Neural cell (in vitro differentiated cells): ENCODE measurements around the gene ZBTB44. TPM values are rescaled to one million over a fixed set of nuclear protein-coding genes. Genes with fewer than 3 reads are reported as not detected.

Experiments used
- H2AFZ ChIP-seq: fragments of 200-600, 300-800 bp; sonication (generic), shearing (Covaris generic); 2 replicates; pipeline ENCODE4 v1.6.0; 2014; ENCODE audit warnings: low read depth, mild to moderate bottlenecking, antibody characterized with exemption, low read length, moderate library complexity
- H3F3A ChIP-seq: fragments of 200-600 bp; shearing (Covaris generic); 2 replicates; pipeline ENCODE4 v1.6.1; 2016; ENCODE audit warnings: mild to moderate bottlenecking, moderate library complexity, mixed read lengths, antibody characterized with exemption, low read length; ENCODE audit not compliant: insufficient read depth, poor library complexity, severe bottlenecking
- H3K27ac ChIP-seq: fragments of 200-600, 300-800 bp; sonication (generic), shearing (Covaris generic); 2 replicates; pipeline ENCODE4 v1.5.1; 2014; ENCODE audit warnings: mild to moderate bottlenecking, low read length, moderate library complexity
- H3K27me3 ChIP-seq: fragments of 300-800, 200-600 bp; sonication (generic), shearing (Covaris generic); 2 replicates; pipeline ENCODE4 v1.6.0; 2014; ENCODE audit warnings: mild to moderate bottlenecking, low read depth, low read length, moderate library complexity; ENCODE audit not compliant: insufficient read depth
- H3K36me3 ChIP-seq: fragments of 300-800, 200-600 bp; sonication (generic), shearing (Covaris generic); 2 replicates; pipeline ENCODE4 v1.5.1; 2014; ENCODE audit warnings: mild to moderate bottlenecking, antibody characterized with exemption, low read length, moderate library complexity; ENCODE audit not compliant: insufficient read depth
- H3K4me2 ChIP-seq: fragments of 300-800, 200-600 bp; sonication (generic), shearing (Covaris generic); 2 replicates; pipeline ENCODE4 v1.6.0; 2014; ENCODE audit warnings: mild to moderate bottlenecking, low read length
- H3K4me3 ChIP-seq: fragments of 300-800, 200-600 bp; sonication (generic), shearing (Covaris generic); 2 replicates; pipeline ENCODE4 v1.5.1; 2014; ENCODE audit warnings: mild to moderate bottlenecking, low read length, moderate library complexity
- H3K79me2 ChIP-seq: fragments of 200-600 bp; shearing (Covaris generic); replicated peaks from 2 replicates; pipeline ENCODE4 v1.6.0; 2014; ENCODE audit warnings: mild to moderate bottlenecking, low read length, moderate library complexity; ENCODE audit not compliant: insufficient read depth
- H3K9ac ChIP-seq: fragments of 300-800, 200-600 bp; sonication (generic), shearing (Covaris generic); 2 replicates; pipeline ENCODE4 v1.6.1; 2016; ENCODE audit warnings: mild to moderate bottlenecking, low read length, mixed read lengths
- H3K9me2 ChIP-seq: fragments of 200-600 bp; shearing (Covaris generic); 2 replicates; pipeline ENCODE4 v1.6.1; 2016; ENCODE audit warnings: mild to moderate bottlenecking, low read length, mixed read lengths; ENCODE audit not compliant: insufficient read depth
- H3K9me3 ChIP-seq: fragments of 200-600, 300-800 bp; sonication (generic), shearing (Covaris generic); 2 replicates; pipeline ENCODE4 v1.6.1; 2016; ENCODE audit warnings: mild to moderate bottlenecking, mixed run types, low read length, moderate library complexity, mixed read lengths
- H4K20me1 ChIP-seq: fragments of 200-600 bp; shearing (Covaris generic); 2 replicates; pipeline ENCODE4 v1.6.1; 2016; ENCODE audit warnings: mild to moderate bottlenecking, mixed run types; ENCODE audit not compliant: insufficient read depth
- EP300 ChIP-seq: fragments of 450-650 bp; conservative IDR thresholded peaks from 2 replicates; pipeline ENCODE4 v1.6.1; 2014; ENCODE audit warnings: antibody characterized with exemption, mild to moderate bottlenecking, moderate library complexity; ENCODE audit not compliant: poor library complexity, severe bottlenecking
- EZH2 ChIP-seq: fragments of 200-600, 300-800 bp; shearing (Covaris generic), sonication (generic); IDR thresholded peaks from 2 replicates; pipeline ENCODE4 v1.6.1; 2014; ENCODE audit warnings: antibody characterized with exemption, low read length, borderline replicate concordance, mild to moderate bottlenecking; ENCODE audit not compliant: insufficient read depth, poor library complexity, severe bottlenecking
- MXI1 ChIP-seq: fragments of 450-650 bp; conservative IDR thresholded peaks from 2 replicates; pipeline ENCODE4 v1.6.1; 2014; ENCODE audit warnings: antibody characterized with exemption, mild to moderate bottlenecking; ENCODE audit not compliant: poor library complexity, severe bottlenecking
- REST ChIP-seq: IDR thresholded peaks from 2 replicates; pipeline ENCODE4 v1.6.1; 2012; ENCODE audit warnings: borderline replicate concordance
- TAF1 ChIP-seq: IDR thresholded peaks from 2 replicates; pipeline ENCODE4 v1.6.1; 2012; ENCODE audit warnings: low read depth
- polyA plus RNA-seq: library from polyadenylated mRNA; depleted of rRNA; stranded (reverse); fragments of >200 nt; gene quantifications from 2 replicates; pipeline ENCODE4 v1.2.3, GENCODE V29; 2014

Gene ZBTB44
- polyA plus RNA-seq, 1 donor from 2014 or later = 23.3 TPM

GRCh38 chr11:130318031-130318673 is 3.4 kb upstream of the ZBTB44 start:
- no peak overlapping the region for H3K27ac ChIP-seq
- no peak overlapping the region for H3K4me2 ChIP-seq
- peaks cover 9% of the 10 kb centered on the region for H3K79me2 ChIP-seq
- H3K9ac ChIP-seq = no peak overlapping the region
- H2AFZ ChIP-seq = no peak overlapping the region
- no peaks in the 10 kb centered on the region for H4K20me1 ChIP-seq
- H3K36me3 ChIP-seq = no peaks in the 10 kb centered on the region
- H3K4me3 ChIP-seq = no peak overlapping the region
- no peaks in the 10 kb centered on the region for H3K27me3 ChIP-seq
- H3F3A ChIP-seq = no peaks in the 10 kb centered on the region
- TF ChIP-seq EP300 = no peak
- no peak for TF ChIP-seq TAF1
- no peaks in the 10 kb centered on the region for H3K9me2 ChIP-seq
- H3K9me3 ChIP-seq = no peaks in the 10 kb centered on the region

GRCh38 chr11:130315354-130315970 is 745 bp upstream of the ZBTB44 start:
- H2AFZ ChIP-seq = peak overlapping the region; percentile 42
- H3K4me2 ChIP-seq = no peak overlapping the region
- TF ChIP-seq REST (no peak), TAF1 (peak; percentile 33)
- H3K4me3 ChIP-seq = peak overlapping the region; percentile 83
- H3K27ac ChIP-seq = peak overlapping the region; percentile 55
- no peaks in the 10 kb centered on the region for H3F3A ChIP-seq
- no peaks in the 10 kb centered on the region for H3K27me3 ChIP-seq
- H3K36me3 ChIP-seq = no peaks in the 10 kb centered on the region
- H4K20me1 ChIP-seq = no peaks in the 10 kb centered on the region
- peak overlapping the region; percentile 43 for H3K9ac ChIP-seq
- H3K9me3 ChIP-seq = no peaks in the 10 kb centered on the region
- peaks cover 35% of the 10 kb centered on the region for H3K79me2 ChIP-seq
- no peaks in the 10 kb centered on the region for H3K9me2 ChIP-seq

- Histone ChIP-seq H3F3A (no peaks in the 10 kb centered on the region), H3K27me3 (no peaks in the 10 kb centered on the region), H3K9me2 (no peaks in the 10 kb centered on the region), H3K4me2 (no peak overlapping the region), H3K9ac (peak overlapping the region; percentile 78), H3K79me2 (peaks cover 36% of the 10 kb centered on the region), H3K36me3 (no peaks in the 10 kb centered on the region), H4K20me1 (no peaks in the 10 kb centered on the region), H3K9me3 (no peaks in the 10 kb centered on the region), H3K4me3 (peak overlapping the region; percentile 83), H2AFZ (no peak overlapping the region), H3K27ac (peak overlapping the region; percentile 59)
- TF ChIP-seq EZH2 (no peak), MXI1 (peak; percentile 66)
Observed at GRCh38 chr11:130314184-130314749, 450 bp downstream of the ZBTB44 start.
